ENCODE data around the gene CTSA.
"Not testable (repeated sequence)": the region's sequence is repeated elsewhere in the genome, so short reads cannot be mapped to it uniquely, and the experiment has no call there.

The CTSA gene

DNA sequence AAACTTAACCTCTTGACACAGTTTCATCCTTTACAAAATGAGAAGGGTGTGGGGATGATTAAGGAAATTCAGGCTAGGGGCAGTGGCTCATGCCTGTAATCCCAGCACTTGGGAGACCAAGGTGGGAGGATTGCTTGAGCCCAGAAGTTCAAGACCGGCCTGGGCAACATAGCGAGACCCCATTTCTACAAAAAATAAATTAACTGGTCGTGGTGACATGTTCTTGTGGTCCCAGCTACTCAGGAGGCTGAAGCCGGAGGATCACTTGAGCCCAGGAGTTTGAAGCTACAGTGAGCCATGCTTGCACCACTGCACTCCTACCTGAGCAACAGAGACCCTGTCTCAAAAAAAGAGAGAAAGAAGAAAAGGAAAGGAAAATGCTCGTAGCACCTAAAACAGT lies 24.7 kb upstream of the CTSA start:
- Histone ChIP-seq H3K9me3 (ENCODE audit: control extremely low read depth in 1 of 5, control insufficient read depth in 4 of 5, insufficient read depth in 2 of 5, low read depth in 1 of 5, low read length in 4 of 5) (no peaks in the 10 kb centered on the region), H3K27ac (ENCODE audit: insufficient read depth in 1 of 2, low read depth in 1 of 2, low read length in 2 of 2, poor library complexity in 1 of 2, severe bottlenecking in 2 of 2) (no peak overlapping the region), H3K27me3 (replicated peaks in 2 of 5; ENCODE audit: control insufficient read depth in 4 of 5, insufficient read depth in 5 of 5, low read length in 4 of 5) (no peaks in the 10 kb centered on the region), H3K36me3 (ENCODE audit: control insufficient read depth in 4 of 4, insufficient read depth in 4 of 4, low read length in 3 of 4) (peaks cover 0 to 2% (median 0%) of the 10 kb centered on the region in 4 experiments), H3K4me1 (ENCODE audit: control extremely low read depth in 1 of 4, control insufficient read depth in 4 of 4, insufficient read depth in 4 of 4, low read length in 3 of 4) (no peaks in the 10 kb centered on the region), H3K4me3 (ENCODE audit: control insufficient read depth in 1 of 7, extremely low read depth in 1 of 7, insufficient read depth in 4 of 7, low read depth in 2 of 7, low read length in 6 of 7) (no peak overlapping the region)
- WGBS (ENCODE audit: insufficient coverage), result 95% methylated on average over 4 of the region's 5 CpGs
- ChIA-PET CTCF (interaction anchor here (1.3 kb wide), 1 partner anchor 11 kb away, joined by 5 read pairs; no protein-coding TSS in a partner anchor), POLR2A (interaction anchor here (1.0 kb wide), 1 partner anchor 16 kb away, joined by 3 read pairs; no protein-coding TSS in a partner anchor)
- no peak for DNase-seq

DNA sequence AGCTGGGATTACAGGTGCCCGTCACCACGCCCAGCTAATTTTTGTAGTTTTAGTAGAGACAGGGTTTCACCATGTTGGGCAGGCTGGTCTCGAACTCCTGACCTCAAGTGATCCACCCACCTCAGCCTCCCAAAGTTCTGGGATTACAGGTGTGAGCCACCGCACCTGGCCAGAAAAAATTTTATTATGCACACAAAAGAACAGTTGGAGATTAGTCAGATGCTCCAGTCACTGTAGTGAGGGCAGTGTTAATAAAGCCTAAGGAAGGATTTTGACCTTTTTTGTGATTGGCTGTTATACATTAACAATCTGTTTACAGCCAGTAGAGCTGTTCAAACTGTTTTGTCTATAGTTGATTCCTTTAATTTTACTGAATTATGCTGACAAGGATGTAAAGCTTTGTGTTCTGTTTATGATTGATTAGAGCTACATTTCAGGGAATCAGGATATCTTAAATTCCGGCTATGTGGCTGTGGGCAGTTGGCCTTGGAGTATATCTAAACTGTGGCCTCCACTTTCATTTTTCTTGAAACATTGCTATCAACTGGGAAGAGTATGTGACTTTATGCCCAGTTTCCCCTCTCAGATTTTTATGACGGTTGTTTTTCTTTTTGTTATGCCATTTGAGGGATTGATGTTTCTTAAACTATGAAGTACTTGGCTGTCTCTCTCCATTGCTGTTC lies 23.9 kb upstream of the CTSA start:
- Histone ChIP-seq H3K4me1 (ENCODE audit: control extremely low read depth in 1 of 4, control insufficient read depth in 4 of 4, insufficient read depth in 4 of 4, low read length in 3 of 4) (no peaks in the 10 kb centered on the region), H3K27me3 (replicated peaks in 2 of 5; ENCODE audit: control insufficient read depth in 4 of 5, insufficient read depth in 5 of 5, low read length in 4 of 5) (no peaks in the 10 kb centered on the region), H3K36me3 (ENCODE audit: control insufficient read depth in 4 of 4, insufficient read depth in 4 of 4, low read length in 3 of 4) (peaks cover 0 to 2% (median 0%) of the 10 kb centered on the region in 4 experiments), H3K4me3 (ENCODE audit: control insufficient read depth in 1 of 7, extremely low read depth in 1 of 7, insufficient read depth in 4 of 7, low read depth in 2 of 7, low read length in 6 of 7) (no peak overlapping the region), H3K9me3 (ENCODE audit: control extremely low read depth in 1 of 5, control insufficient read depth in 4 of 5, insufficient read depth in 2 of 5, low read depth in 1 of 5, low read length in 4 of 5) (no peaks in the 10 kb centered on the region), H3K27ac (ENCODE audit: insufficient read depth in 1 of 2, low read depth in 1 of 2, low read length in 2 of 2, poor library complexity in 1 of 2, severe bottlenecking in 2 of 2) (no peak overlapping the region)
- no peak for DNase-seq
- WGBS (ENCODE audit: insufficient coverage), result 100% methylated on average over 3 of the region's 6 CpGs
- ChIA-PET CTCF (no interaction called here), POLR2A (no interaction called here)

DNA sequence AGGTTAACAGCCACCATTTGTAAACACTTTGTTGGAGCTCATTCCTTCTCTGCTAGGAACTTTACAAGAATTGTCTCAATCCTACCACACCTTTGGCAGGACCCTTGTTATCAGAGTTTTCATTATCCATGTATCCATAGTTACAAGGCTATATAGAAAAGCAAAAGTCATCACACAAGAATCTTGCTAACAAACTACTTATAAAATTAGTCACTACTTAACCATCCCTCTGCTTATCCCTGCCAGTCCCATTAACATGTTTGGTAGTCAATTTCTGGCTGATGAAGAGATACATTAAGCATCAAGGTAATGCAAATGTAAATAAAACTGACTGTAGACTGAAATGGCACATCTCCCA lies 23.3 kb upstream of the CTSA start:
- no peaks in the 10 kb centered on the region for H3K4me1 ChIP-seq (ENCODE audit: control extremely low read depth in 1 of 4, control insufficient read depth in 4 of 4, insufficient read depth in 4 of 4, low read length in 3 of 4)
- no peaks in the 10 kb centered on the region for H3K9me3 ChIP-seq (ENCODE audit: control extremely low read depth in 1 of 5, control insufficient read depth in 4 of 5, insufficient read depth in 2 of 5, low read depth in 1 of 5, low read length in 4 of 5)
- peaks cover 0 to 5% (median 2%) of the 10 kb centered on the region in 4 experiments for H3K36me3 ChIP-seq (ENCODE audit: control insufficient read depth in 4 of 4, insufficient read depth in 4 of 4, low read length in 3 of 4)
- H3K4me3 ChIP-seq (ENCODE audit: control insufficient read depth in 1 of 7, extremely low read depth in 1 of 7, insufficient read depth in 4 of 7, low read depth in 2 of 7, low read length in 6 of 7), result no peak overlapping the region
- no peak for DNase-seq
- H3K27me3 ChIP-seq (replicated peaks in 2 of 5; ENCODE audit: control insufficient read depth in 4 of 5, insufficient read depth in 5 of 5, low read length in 4 of 5), result no peaks in the 10 kb centered on the region
- ChIA-PET POLR2A (no interaction called here), CTCF (interaction anchor here (0.6 to 1.3 kb wide), 3 partner anchors 10 to 1687 kb away, joined by 3 to 4 read pairs (median 4); no protein-coding TSS in a partner anchor)
- H3K27ac ChIP-seq (ENCODE audit: insufficient read depth in 1 of 2, low read depth in 1 of 2, low read length in 2 of 2, poor library complexity in 1 of 2, severe bottlenecking in 2 of 2), result no peak overlapping the region

DNA sequence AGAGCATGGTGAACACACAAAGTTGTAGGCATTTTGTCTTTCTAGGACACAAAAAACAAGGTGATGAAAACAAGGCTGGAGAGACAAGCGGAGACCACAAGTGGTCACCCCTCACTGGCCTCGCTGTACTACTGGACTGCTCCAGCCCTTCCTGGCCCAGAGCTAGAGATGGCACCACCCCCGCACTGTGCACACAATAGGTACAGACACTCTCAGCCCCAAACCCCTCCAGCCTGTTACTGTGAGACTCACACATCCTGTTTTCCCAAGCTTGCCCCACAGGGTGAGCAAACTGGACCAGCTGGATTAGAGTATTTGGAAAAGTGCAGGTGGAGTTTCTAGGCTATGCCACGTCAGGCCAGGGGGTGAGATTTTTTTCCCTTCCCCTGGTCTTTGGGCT lies 18.5 kb upstream of the CTSA start:
- DNase-seq, result no peak
- Histone ChIP-seq H3K36me3 (ENCODE audit: control insufficient read depth in 4 of 4, insufficient read depth in 4 of 4, low read length in 3 of 4) (peaks cover 2 to 17% (median 11%) of the 10 kb centered on the region in 4 experiments), H3K27me3 (replicated peaks in 2 of 5; ENCODE audit: control insufficient read depth in 4 of 5, insufficient read depth in 5 of 5, low read length in 4 of 5) (no peaks in the 10 kb centered on the region), H3K27ac (ENCODE audit: insufficient read depth in 1 of 2, low read depth in 1 of 2, low read length in 2 of 2, poor library complexity in 1 of 2, severe bottlenecking in 2 of 2) (no peak overlapping the region), H3K9me3 (ENCODE audit: control extremely low read depth in 1 of 5, control insufficient read depth in 4 of 5, insufficient read depth in 2 of 5, low read depth in 1 of 5, low read length in 4 of 5) (no peaks in the 10 kb centered on the region), H3K4me1 (ENCODE audit: control extremely low read depth in 1 of 4, control insufficient read depth in 4 of 4, insufficient read depth in 4 of 4, low read length in 3 of 4) (no peaks in the 10 kb centered on the region), H3K4me3 (ENCODE audit: control insufficient read depth in 1 of 7, extremely low read depth in 1 of 7, insufficient read depth in 4 of 7, low read depth in 2 of 7, low read length in 6 of 7) (no peak overlapping the region)
- 100% methylated on average over 3 of the region's 4 CpGs for WGBS (ENCODE audit: insufficient coverage)
- ChIA-PET POLR2A (interaction anchor here (0.5 kb wide), 1 partner anchor 21 kb away, joined by 3 read pairs; no protein-coding TSS in a partner anchor), CTCF (interaction anchor here (0.6 to 1.2 kb wide), 3 partner anchors 17 to 142 kb away, joined by 3 read pairs; no protein-coding TSS in a partner anchor)

DNA sequence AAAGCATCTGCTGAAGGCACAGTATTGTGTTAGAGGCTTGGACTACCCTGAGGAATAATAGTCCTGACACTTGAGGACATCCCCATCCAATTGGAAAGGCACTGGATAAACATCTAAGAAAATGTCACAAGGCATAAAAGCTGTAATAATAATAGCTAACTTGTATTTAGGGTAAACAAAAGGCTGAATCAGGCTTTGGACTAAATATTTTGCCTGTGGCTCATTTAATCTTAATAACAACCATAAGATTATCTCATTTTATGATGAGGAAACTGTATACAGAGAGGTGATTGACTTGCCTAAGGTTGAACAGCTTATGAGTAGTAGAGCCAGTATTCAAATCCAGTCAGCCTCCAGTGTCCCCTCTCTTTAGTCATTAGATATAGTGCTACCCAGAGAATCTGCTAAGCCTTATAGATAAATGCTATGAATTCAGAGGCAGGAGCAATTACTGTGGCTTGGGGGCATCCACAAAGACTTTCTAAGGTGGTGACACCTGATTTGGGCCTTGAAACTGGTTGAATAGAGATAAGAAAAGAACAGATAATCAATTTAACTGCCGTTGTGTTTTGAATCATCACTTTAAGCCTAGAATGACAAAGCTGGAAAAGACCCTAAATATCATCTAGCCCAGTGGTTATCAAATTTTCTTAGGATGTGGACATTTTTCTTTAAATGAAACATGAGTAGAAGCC lies 17.6 kb upstream of the CTSA start:
- H3K36me3 ChIP-seq (ENCODE audit: control insufficient read depth in 4 of 4, insufficient read depth in 4 of 4, low read length in 3 of 4), result peaks cover 2 to 24% (median 18%) of the 10 kb centered on the region in 4 experiments
- no peaks in the 10 kb centered on the region for H3K9me3 ChIP-seq (ENCODE audit: control extremely low read depth in 1 of 5, control insufficient read depth in 4 of 5, insufficient read depth in 2 of 5, low read depth in 1 of 5, low read length in 4 of 5)
- 100% methylated on average over 1 of the region's 1 CpG for WGBS (ENCODE audit: insufficient coverage)
- H3K4me1 ChIP-seq (ENCODE audit: control extremely low read depth in 1 of 4, control insufficient read depth in 4 of 4, insufficient read depth in 4 of 4, low read length in 3 of 4), result no peaks in the 10 kb centered on the region
- H3K27me3 ChIP-seq (replicated peaks in 2 of 5; ENCODE audit: control insufficient read depth in 4 of 5, insufficient read depth in 5 of 5, low read length in 4 of 5), result no peaks in the 10 kb centered on the region
- CTCF ChIA-PET, result interaction anchor here (0.9 to 1.4 kb wide), 2 partner anchors 9 to 17 kb away, joined by 4 read pairs; partner anchors contain the start of gene NEURL2
- POLR2A ChIA-PET, result no interaction called here
- H3K4me3 ChIP-seq (ENCODE audit: control insufficient read depth in 1 of 7, extremely low read depth in 1 of 7, insufficient read depth in 4 of 7, low read depth in 2 of 7, low read length in 6 of 7), result no peak overlapping the region
- DNase-seq, result no peak
- H3K27ac ChIP-seq (ENCODE audit: insufficient read depth in 1 of 2, low read depth in 1 of 2, low read length in 2 of 2, poor library complexity in 1 of 2, severe bottlenecking in 2 of 2), result no peak overlapping the region

DNA sequence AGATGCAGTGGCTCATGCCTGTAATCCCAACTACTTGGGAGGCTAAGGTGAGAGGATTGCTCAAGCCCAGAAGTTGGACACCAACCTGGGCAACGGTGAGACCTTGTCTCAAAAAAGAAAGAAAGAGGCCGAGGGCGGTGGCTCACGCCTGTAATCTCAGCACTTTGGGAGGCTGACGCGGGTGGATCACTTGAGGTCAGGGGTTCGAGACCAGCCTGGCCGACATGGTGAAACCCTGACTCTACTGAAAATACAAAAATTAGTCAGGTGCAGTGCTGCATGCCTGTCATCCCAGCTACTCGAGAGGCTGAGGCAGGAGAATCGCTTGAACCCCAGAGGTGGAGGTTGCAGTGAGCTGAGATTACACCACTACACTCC lies 17.0 kb upstream of the CTSA start:
- 97% methylated on average over 10 of the region's 10 CpGs for WGBS (ENCODE audit: insufficient coverage)

DNA sequence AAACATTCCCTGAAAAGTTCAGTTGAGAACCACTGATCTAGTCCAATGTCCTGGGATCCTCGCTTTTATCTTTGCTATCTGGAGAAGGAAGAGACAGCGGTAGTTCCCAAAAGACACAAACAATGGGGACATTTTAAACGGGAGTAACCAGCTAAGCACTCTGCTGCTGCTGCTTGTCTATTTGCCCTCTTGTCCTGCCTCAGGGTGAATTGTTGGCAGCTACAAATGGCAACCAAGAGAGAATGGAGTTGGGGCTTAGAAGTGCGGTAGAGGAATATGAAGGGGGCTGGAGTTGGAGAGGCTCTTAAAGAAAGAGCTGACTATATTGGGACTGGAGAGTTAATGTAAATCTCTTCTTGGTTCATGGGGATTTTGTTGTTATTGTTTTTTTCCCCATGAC lies 16.6 kb upstream of the CTSA start:
- no peak for DNase-seq
- no peak overlapping the region for H3K4me3 ChIP-seq (ENCODE audit: control insufficient read depth in 1 of 7, extremely low read depth in 1 of 7, insufficient read depth in 4 of 7, low read depth in 2 of 7, low read length in 6 of 7)
- ChIA-PET CTCF (interaction anchor here (0.6 to 0.7 kb wide), 2 partner anchors 16 to 95 kb away, joined by 3 read pairs; partner anchors contain the start of genes CTSA and NEURL2), POLR2A (no interaction called here)
- H3K9me3 ChIP-seq (ENCODE audit: control extremely low read depth in 1 of 5, control insufficient read depth in 4 of 5, insufficient read depth in 2 of 5, low read depth in 1 of 5, low read length in 4 of 5), result no peaks in the 10 kb centered on the region
- H3K27ac ChIP-seq (ENCODE audit: insufficient read depth in 1 of 2, low read depth in 1 of 2, low read length in 2 of 2, poor library complexity in 1 of 2, severe bottlenecking in 2 of 2), result no peak overlapping the region
- H3K4me1 ChIP-seq (ENCODE audit: control extremely low read depth in 1 of 4, control insufficient read depth in 4 of 4, insufficient read depth in 4 of 4, low read length in 3 of 4), result no peaks in the 10 kb centered on the region
- H3K27me3 ChIP-seq (replicated peaks in 2 of 5; ENCODE audit: control insufficient read depth in 4 of 5, insufficient read depth in 5 of 5, low read length in 4 of 5), result no peaks in the 10 kb centered on the region
- H3K36me3 ChIP-seq (ENCODE audit: control insufficient read depth in 4 of 4, insufficient read depth in 4 of 4, low read length in 3 of 4), result peaks cover under 1 to 29% (median 21%) of the 10 kb centered on the region in 4 experiments
- WGBS (ENCODE audit: insufficient coverage), result 93% methylated on average over 3 of the region's 4 CpGs

More for the DNA sequence above, 17.0 kb upstream of the CTSA start:
- DNase-seq; H3K9me3 ChIP-seq (ENCODE audit: control extremely low read depth in 1 of 5, control insufficient read depth in 4 of 5, insufficient read depth in 2 of 5, low read depth in 1 of 5, low read length in 4 of 5); H3K27ac ChIP-seq (ENCODE audit: insufficient read depth in 1 of 2, low read depth in 1 of 2, low read length in 2 of 2, poor library complexity in 1 of 2, severe bottlenecking in 2 of 2); POLR2A ChIA-PET; H3K4me3 ChIP-seq (ENCODE audit: control insufficient read depth in 1 of 7, extremely low read depth in 1 of 7, insufficient read depth in 4 of 7, low read depth in 2 of 7, low read length in 6 of 7); H3K4me1 ChIP-seq (ENCODE audit: control extremely low read depth in 1 of 4, control insufficient read depth in 4 of 4, insufficient read depth in 4 of 4, low read length in 3 of 4); H3K27me3 ChIP-seq (replicated peaks in 2 of 5; ENCODE audit: control insufficient read depth in 4 of 5, insufficient read depth in 5 of 5, low read length in 4 of 5): not testable (repeated sequence)
- CTCF ChIA-PET, result interaction anchor here (0.6 to 1.4 kb wide), 3 partner anchors 8 to 95 kb away, joined by 3 to 4 read pairs (median 4); partner anchors contain the start of gene NEURL2
- H3K36me3 ChIP-seq (ENCODE audit: control insufficient read depth in 4 of 4, insufficient read depth in 4 of 4, low read length in 3 of 4), result peaks cover 2 to 27% (median 21%) of the 10 kb centered on the region in 4 experiments
